ENCODE results near the gene HES1.

HES1 gene

GRCh38 chr3:194092881-194093301 is 43.1 kb upstream of the HES1 start:
- Histone ChIP-seq H3K27me3 (ENCODE audit: insufficient read depth, poor library complexity, severe bottlenecking) (no peaks in the 10 kb centered on the region), H3K4me3 (replicated peaks; ENCODE audit: insufficient read depth, low read length) (no peak overlapping the region), H3K27ac (replicated peaks) (no peak overlapping the region)
- TF ChIP-seq GABPA (IDR thresholded peaks at IDR 0.05; ENCODE audit: low read depth): no peak
- TF ChIP-seq SPI1 (IDR thresholded peaks at IDR 0.05; ENCODE audit: borderline replicate concordance, low read depth): no peak
- TF ChIP-seq POLR2AphosphoS5 (IDR thresholded peaks at IDR 0.05; ENCODE audit: low read depth): no peak
- TF ChIP-seq, protein P1, sequence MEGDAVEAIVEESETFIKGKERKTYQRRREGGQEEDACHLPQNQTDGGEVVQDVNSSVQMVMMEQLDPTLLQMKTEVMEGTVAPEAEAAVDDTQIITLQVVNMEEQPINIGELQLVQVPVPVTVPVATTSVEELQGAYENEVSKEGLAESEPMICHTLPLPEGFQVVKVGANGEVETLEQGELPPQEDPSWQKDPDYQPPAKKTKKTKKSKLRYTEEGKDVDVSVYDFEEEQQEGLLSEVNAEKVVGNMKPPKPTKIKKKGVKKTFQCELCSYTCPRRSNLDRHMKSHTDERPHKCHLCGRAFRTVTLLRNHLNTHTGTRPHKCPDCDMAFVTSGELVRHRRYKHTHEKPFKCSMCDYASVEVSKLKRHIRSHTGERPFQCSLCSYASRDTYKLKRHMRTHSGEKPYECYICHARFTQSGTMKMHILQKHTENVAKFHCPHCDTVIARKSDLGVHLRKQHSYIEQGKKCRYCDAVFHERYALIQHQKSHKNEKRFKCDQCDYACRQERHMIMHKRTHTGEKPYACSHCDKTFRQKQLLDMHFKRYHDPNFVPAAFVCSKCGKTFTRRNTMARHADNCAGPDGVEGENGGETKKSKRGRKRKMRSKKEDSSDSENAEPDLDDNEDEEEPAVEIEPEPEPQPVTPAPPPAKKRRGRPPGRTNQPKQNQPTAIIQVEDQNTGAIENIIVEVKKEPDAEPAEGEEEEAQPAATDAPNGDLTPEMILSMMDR (IDR thresholded peaks at IDR 0.05; ENCODE audit: insufficient read depth, low read length): no peak
- TF ChIP-seq, protein P2, sequence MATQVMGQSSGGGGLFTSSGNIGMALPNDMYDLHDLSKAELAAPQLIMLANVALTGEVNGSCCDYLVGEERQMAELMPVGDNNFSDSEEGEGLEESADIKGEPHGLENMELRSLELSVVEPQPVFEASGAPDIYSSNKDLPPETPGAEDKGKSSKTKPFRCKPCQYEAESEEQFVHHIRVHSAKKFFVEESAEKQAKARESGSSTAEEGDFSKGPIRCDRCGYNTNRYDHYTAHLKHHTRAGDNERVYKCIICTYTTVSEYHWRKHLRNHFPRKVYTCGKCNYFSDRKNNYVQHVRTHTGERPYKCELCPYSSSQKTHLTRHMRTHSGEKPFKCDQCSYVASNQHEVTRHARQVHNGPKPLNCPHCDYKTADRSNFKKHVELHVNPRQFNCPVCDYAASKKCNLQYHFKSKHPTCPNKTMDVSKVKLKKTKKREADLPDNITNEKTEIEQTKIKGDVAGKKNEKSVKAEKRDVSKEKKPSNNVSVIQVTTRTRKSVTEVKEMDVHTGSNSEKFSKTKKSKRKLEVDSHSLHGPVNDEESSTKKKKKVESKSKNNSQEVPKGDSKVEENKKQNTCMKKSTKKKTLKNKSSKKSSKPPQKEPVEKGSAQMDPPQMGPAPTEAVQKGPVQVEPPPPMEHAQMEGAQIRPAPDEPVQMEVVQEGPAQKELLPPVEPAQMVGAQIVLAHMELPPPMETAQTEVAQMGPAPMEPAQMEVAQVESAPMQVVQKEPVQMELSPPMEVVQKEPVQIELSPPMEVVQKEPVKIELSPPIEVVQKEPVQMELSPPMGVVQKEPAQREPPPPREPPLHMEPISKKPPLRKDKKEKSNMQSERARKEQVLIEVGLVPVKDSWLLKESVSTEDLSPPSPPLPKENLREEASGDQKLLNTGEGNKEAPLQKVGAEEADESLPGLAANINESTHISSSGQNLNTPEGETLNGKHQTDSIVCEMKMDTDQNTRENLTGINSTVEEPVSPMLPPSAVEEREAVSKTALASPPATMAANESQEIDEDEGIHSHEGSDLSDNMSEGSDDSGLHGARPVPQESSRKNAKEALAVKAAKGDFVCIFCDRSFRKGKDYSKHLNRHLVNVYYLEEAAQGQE (IDR thresholded peaks at IDR 0.05; ENCODE audit: insufficient replicate concordance, low read depth): no peak
- no peak for DNase-seq (ENCODE audit: low read depth in 1 of 2, low spot score in 1 of 2)

DNA sequence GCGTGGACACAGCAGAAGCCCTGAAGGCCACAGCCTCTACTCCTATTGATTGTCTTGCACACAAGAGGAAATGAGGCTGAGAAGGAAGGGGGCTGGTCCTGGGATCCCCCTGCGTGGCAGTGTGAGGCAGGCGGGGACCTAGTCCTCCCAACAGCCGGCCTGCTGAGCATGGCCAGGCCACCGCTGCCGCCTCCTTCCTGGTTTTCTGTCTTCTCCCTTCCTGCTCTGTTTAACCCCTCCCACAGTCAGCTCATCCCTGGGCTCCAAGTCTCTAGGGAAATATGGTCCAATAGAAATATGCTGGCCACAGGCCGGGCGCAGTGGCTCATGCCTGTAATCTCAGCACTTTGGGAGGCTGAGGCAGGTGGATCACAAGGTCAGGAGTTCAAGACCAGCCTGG is 42.1 kb upstream of the HES1 start:
- Histone ChIP-seq H3K4me3 (replicated peaks; ENCODE audit: insufficient read depth, low read length) (no peak overlapping the region), H3K27me3 (ENCODE audit: insufficient read depth, poor library complexity, severe bottlenecking) (no peaks in the 10 kb centered on the region), H3K27ac (replicated peaks) (no peak overlapping the region)
- no peak for DNase-seq (ENCODE audit: low read depth in 1 of 2, low spot score in 1 of 2)
- TF ChIP-seq SPI1 (IDR thresholded peaks at IDR 0.05; ENCODE audit: borderline replicate concordance, low read depth): no peak
- TF ChIP-seq, protein P2 (IDR thresholded peaks at IDR 0.05; ENCODE audit: insufficient replicate concordance, low read depth): no peak
- TF ChIP-seq, protein P1 (IDR thresholded peaks at IDR 0.05; ENCODE audit: insufficient read depth, low read length): no peak
- no peak for TF ChIP-seq GABPA (IDR thresholded peaks at IDR 0.05; ENCODE audit: low read depth)
- no peak for TF ChIP-seq POLR2AphosphoS5 (IDR thresholded peaks at IDR 0.05; ENCODE audit: low read depth)

DNA sequence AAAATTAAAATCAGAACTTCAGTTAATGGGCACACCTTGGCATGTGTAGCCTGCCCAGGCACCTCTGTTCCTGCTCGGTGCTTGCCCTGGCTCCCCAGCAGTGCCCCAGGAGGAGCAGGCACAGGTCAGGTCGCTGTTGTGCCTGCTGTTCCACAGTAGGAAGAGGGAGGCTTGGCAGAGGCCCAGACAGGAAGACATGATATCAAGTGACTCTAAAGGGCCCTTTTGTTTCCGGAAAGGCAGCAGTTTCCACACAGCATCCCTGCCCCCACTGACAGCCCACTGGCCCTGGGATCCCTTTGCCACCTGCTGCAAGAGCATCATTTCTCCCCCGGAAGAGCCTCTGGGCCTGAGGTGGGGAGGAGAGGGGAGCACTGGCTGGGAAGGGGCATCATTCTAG is 40.5 kb upstream of the HES1 start:
- no peak overlapping the region for H3K4me3 ChIP-seq (replicated peaks; ENCODE audit: insufficient read depth, low read length)
- no peak overlapping the region for H3K27ac ChIP-seq (replicated peaks)
- H3K27me3 ChIP-seq (ENCODE audit: insufficient read depth, poor library complexity, severe bottlenecking): no peaks in the 10 kb centered on the region
- peak in 1 of 2 experiments; percentile 46 for DNase-seq (ENCODE audit: low read depth in 1 of 2, low spot score in 1 of 2)
- TF ChIP-seq, protein P1 (IDR thresholded peaks at IDR 0.05; ENCODE audit: insufficient read depth, low read length): no peak
- TF ChIP-seq, protein P2 (IDR thresholded peaks at IDR 0.05; ENCODE audit: insufficient replicate concordance, low read depth): no peak
- no peak for TF ChIP-seq POLR2AphosphoS5 (IDR thresholded peaks at IDR 0.05; ENCODE audit: low read depth)
- TF ChIP-seq GABPA (IDR thresholded peaks at IDR 0.05; ENCODE audit: low read depth): no peak
- no peak for TF ChIP-seq SPI1 (IDR thresholded peaks at IDR 0.05; ENCODE audit: borderline replicate concordance, low read depth)
